Endothelial cell of umbilical vein (primary cell): ENCODE data around the gene ELMO1. TPM values are rescaled to one million over a fixed set of nuclear protein-coding genes. Genes with fewer than 3 reads are reported as not detected.

Source experiments
- BruUV-seq: library from RNA; stranded (reverse); fragments of 400-500 nt; replicated peaks from 2 replicates; lab custom pipeline; 2021; lab: Mats Ljungman, UMichigan
- CTCF ChIA-PET: fragments of 300-600, 350-600 bp; sonication (Branson Sonifier 250); formaldehyde crosslinking; loops from one replicate; lab custom pipeline; 2021; ENCODE audit warnings: antibody characterized with exemption, inconsistent platforms; lab: Charles Lee
- POLR2A ChIA-PET: fragments of 300-600, 350-600 bp; sonication (Branson Sonifier 250); formaldehyde crosslinking; loops from one replicate; lab custom pipeline; 2021; ENCODE audit warnings: antibody characterized with exemption, inconsistent platforms; lab: Charles Lee
- DNase-seq: peaks from one replicate; pipeline ENCODE4 v3.0.0-alpha.2; 2011; ENCODE audit warnings: low read depth, low spot score
- FAIRE-seq: peaks from 2 replicates; lab custom pipeline; 2011; peaks lifted over from hg19 to GRCh38; lab: Jason Lieb, UNC
- H2AFZ ChIP-seq: 2 replicates; pipeline ENCODE4 v1.6.0; 2012; ENCODE audit warnings: low read depth, low read length, control low read depth, inconsistent platforms
- H3K27ac ChIP-seq: 2 replicates; pipeline ENCODE4 v1.5.1; 2011; ENCODE audit warnings: low read depth, mild to moderate bottlenecking, control low read depth, low read length, moderate library complexity; ENCODE audit not compliant: insufficient read depth
- H3K27me3 ChIP-seq, 2 experiments: 2 replicates each; pipeline versions ENCODE4 v1.6.0 to v1.6.1; 2011; ENCODE audit warnings: low read length in 2 of 2, mixed read lengths in 1 of 2; ENCODE audit not compliant: control insufficient read depth in 2 of 2, insufficient read depth in 2 of 2
- H3K36me3 ChIP-seq, 2 experiments: 2 replicates in 1 of 2; 3 replicates in 1 of 2; pipeline ENCODE4 v1.5.1; 2011; ENCODE audit warnings: low read length in 2 of 2, mild to moderate bottlenecking in 1 of 2, moderate library complexity in 1 of 2; ENCODE audit not compliant: control insufficient read depth in 2 of 2, insufficient read depth in 2 of 2; ENCODE audit errors: extremely low read depth in 1 of 2
- H3K4me1 ChIP-seq: 3 replicates; pipeline ENCODE4 v1.5.1; 2011; ENCODE audit warnings: mild to moderate bottlenecking, low read length; ENCODE audit not compliant: control insufficient read depth, insufficient read depth; ENCODE audit errors: extremely low read depth
- H3K4me2 ChIP-seq: 2 replicates; pipeline ENCODE4 v1.6.1; 2011; ENCODE audit warnings: low read length, control low read depth, mixed read lengths; ENCODE audit not compliant: insufficient read depth
- H3K4me3 ChIP-seq, 3 experiments: fragments of 200-600 bp in 1 of 3; sonication (generic), shearing (Covaris generic) in 1 of 3; replicated peaks in 1 of 3; 2 replicates each; pipeline ENCODE4 v1.5.1; 2011 to 2016; ENCODE audit warnings: control low read depth in 3 of 3, low read length in 3 of 3, mild to moderate bottlenecking in 2 of 3, inconsistent platforms in 1 of 3, low read depth in 1 of 3, moderate library complexity in 1 of 3; ENCODE audit not compliant: insufficient read depth in 1 of 3
- H3K79me2 ChIP-seq: 2 replicates; pipeline ENCODE4 v1.6.0; 2012; ENCODE audit warnings: low read length, inconsistent platforms; ENCODE audit not compliant: control insufficient read depth, insufficient read depth
- H3K9ac ChIP-seq: replicated peaks from 2 replicates; pipeline ENCODE3; 2011; ENCODE audit warnings: low read length, control low read depth; ENCODE audit not compliant: insufficient read depth; ENCODE audit errors: extremely low read depth
- H3K9me1 ChIP-seq: replicated peaks from 3 replicates; pipeline ENCODE4 v1.6.0; 2011; ENCODE audit warnings: mild to moderate bottlenecking, low read length; ENCODE audit not compliant: control insufficient read depth, insufficient read depth; ENCODE audit errors: extremely low read depth
- H3K9me3 ChIP-seq: replicated peaks from 2 replicates; pipeline ENCODE4 v1.5.1; 2012; ENCODE audit warnings: low read length, inconsistent platforms; ENCODE audit not compliant: control insufficient read depth, insufficient read depth
- H4K20me1 ChIP-seq: replicated peaks from 2 replicates; pipeline ENCODE3; 2011; ENCODE audit warnings: mild to moderate bottlenecking, low read length; ENCODE audit not compliant: control insufficient read depth, insufficient read depth; ENCODE audit errors: extremely low read depth
- EZH2 ChIP-seq: IDR thresholded peaks from 2 replicates; pipeline ENCODE4 v1.6.1; 2012; ENCODE audit warnings: borderline replicate concordance, low read depth, mild to moderate bottlenecking, moderate library complexity, low read length, inconsistent platforms; ENCODE audit not compliant: severe bottlenecking
- FOS ChIP-seq: IDR thresholded peaks from 2 replicates; pipeline ENCODE4 v1.6.1; 2011; ENCODE audit warnings: mild to moderate bottlenecking, low read length, moderate library complexity, borderline replicate concordance; ENCODE audit not compliant: insufficient read depth
- GATA2 ChIP-seq: IDR thresholded peaks from 2 replicates; pipeline ENCODE4 v1.7.0; 2011; ENCODE audit warnings: low read depth, mild to moderate bottlenecking, moderate library complexity, mixed read lengths, low read length; ENCODE audit not compliant: insufficient read length, insufficient read depth
- JUN ChIP-seq: IDR thresholded peaks from 2 replicates; pipeline ENCODE4 v1.6.1; 2011; ENCODE audit warnings: borderline replicate concordance, low read depth; ENCODE audit not compliant: insufficient read length, insufficient read depth
- MYC ChIP-seq: IDR thresholded peaks from one replicate; pipeline ENCODE4 v1.6.1; 2011; ENCODE audit warnings: mild to moderate bottlenecking, low read depth, low read length
- POLR2A ChIP-seq: IDR thresholded peaks from 2 replicates; pipeline ENCODE4 v1.6.1; 2012; ENCODE audit warnings: low read depth, mild to moderate bottlenecking, control low read depth, low read length
- POLR2AphosphoS5 ChIP-seq: IDR thresholded peaks from 2 replicates; pipeline ENCODE4 v1.6.1; 2012; ENCODE audit warnings: low read depth, mild to moderate bottlenecking, control low read depth, low read length, moderate library complexity; ENCODE audit not compliant: insufficient read depth
- dilution Hi-C: fragments of 300-500 bp; cut with MboI; formaldehyde crosslinking; loops from one replicate; pipeline ENCODE4 v1.15.0; 2019; ENCODE audit warnings: low sequenced_read_pairs; ENCODE audit not compliant: extremely low pct_ligation_motif_present
- intact Hi-C: fragments of 100-400 bp; cut with micrococcal nuclease; formaldehyde crosslinking; loops from one replicate; pipeline ENCODE4 v1.10.0; 2022
- polyA plus RNA-seq, 4 experiments: library from polyadenylated mRNA; depleted of rRNA in 3 of 4; stranded (reverse) in 3 of 4; unstranded in 1 of 4; fragments of >200 nt; gene quantifications; 2 replicates each; pipeline versions ENCODE4 v1.2.1 to v1.2.3, GENCODE V29; 2011 to 2012; ENCODE audit warnings: missing spikeins in 1 of 4
- total RNA-seq: library from RNA; stranded (reverse); gene quantifications from 2 replicates; pipeline ENCODE4 v1.2.3, GENCODE V29; 2021
- TF ChIP-seq, protein P1 (sequence below), 2 donors: IDR thresholded peaks; 1 replicate in 1 of 2; 2 replicates in 1 of 2; pipeline ENCODE4 v1.5.1; 2011; ENCODE audit warnings: low read length in 2 of 2, mild to moderate bottlenecking in 2 of 2, moderate library complexity in 2 of 2, control low read depth in 1 of 2, inconsistent platforms in 1 of 2, low read depth in 1 of 2; ENCODE audit not compliant: insufficient read depth in 1 of 2; ENCODE audit errors: extremely low read depth in 1 of 2
- TF ChIP-seq, protein P2 (sequence below): IDR thresholded peaks from 2 replicates; pipeline ENCODE4 v1.6.1; 2011; ENCODE audit not compliant: insufficient read depth, insufficient read length

ELMO1 gene
- total and polyA plus RNA-seq, 2 donors (not counting 3 experiments of a cell fraction or from before 2014, with no cell fraction given) = 17.0 to 30.6 TPM

DNA sequence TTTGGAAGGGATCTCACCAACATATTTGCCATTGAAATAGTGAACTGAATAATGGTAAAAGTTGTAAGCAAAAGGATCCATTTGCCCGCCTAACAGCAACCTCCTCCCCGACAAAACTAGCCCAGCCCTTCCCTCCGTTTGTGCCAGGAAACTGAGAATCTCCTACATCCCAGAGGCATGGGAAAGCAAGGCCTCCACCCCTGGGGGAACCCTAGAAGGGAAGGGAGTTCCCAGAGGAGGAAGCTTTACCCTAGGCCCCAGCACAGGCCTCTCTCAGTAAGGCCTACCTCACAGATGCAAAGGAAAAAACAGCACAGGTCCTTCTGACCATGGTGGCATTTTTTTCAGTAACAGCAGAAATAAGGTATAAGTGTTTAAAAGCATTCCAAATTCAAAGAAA lies 229.7 kb downstream of the ELMO1 start:
- H3K79me2 ChIP-seq = no peaks in the 10 kb centered on the region
- no peak for DNase-seq
- H3K9me1 ChIP-seq = no peaks in the 10 kb centered on the region
- no peak overlapping the region for H3K27ac ChIP-seq
- H3K4me1 ChIP-seq = no peaks in the 10 kb centered on the region
- no peak overlapping the region for H3K4me2 ChIP-seq
- TF ChIP-seq, protein P1, sequence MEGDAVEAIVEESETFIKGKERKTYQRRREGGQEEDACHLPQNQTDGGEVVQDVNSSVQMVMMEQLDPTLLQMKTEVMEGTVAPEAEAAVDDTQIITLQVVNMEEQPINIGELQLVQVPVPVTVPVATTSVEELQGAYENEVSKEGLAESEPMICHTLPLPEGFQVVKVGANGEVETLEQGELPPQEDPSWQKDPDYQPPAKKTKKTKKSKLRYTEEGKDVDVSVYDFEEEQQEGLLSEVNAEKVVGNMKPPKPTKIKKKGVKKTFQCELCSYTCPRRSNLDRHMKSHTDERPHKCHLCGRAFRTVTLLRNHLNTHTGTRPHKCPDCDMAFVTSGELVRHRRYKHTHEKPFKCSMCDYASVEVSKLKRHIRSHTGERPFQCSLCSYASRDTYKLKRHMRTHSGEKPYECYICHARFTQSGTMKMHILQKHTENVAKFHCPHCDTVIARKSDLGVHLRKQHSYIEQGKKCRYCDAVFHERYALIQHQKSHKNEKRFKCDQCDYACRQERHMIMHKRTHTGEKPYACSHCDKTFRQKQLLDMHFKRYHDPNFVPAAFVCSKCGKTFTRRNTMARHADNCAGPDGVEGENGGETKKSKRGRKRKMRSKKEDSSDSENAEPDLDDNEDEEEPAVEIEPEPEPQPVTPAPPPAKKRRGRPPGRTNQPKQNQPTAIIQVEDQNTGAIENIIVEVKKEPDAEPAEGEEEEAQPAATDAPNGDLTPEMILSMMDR (IDR thresholded peaks at IDR 0.05; ENCODE audit: extremely low read depth in 1 of 2, insufficient read depth in 1 of 2, low read depth in 1 of 2, low read length in 2 of 2) = no peak
- TF ChIP-seq POLR2AphosphoS5 = no peak
- TF ChIP-seq MYC = no peak
- TF ChIP-seq FOS = no peak
- TF ChIP-seq, protein P2, sequence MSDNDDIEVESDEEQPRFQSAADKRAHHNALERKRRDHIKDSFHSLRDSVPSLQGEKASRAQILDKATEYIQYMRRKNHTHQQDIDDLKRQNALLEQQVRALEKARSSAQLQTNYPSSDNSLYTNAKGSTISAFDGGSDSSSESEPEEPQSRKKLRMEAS = no peak
- TF ChIP-seq EZH2 = no peak
- TF ChIP-seq JUN = no peak
- no peak for TF ChIP-seq POLR2A
- no peak for TF ChIP-seq GATA2
- no peaks in the 10 kb centered on the region for H4K20me1 ChIP-seq
- no TSS peak for BruUV-seq
- CTCF ChIA-PET = interaction anchor here (1.0 to 1.4 kb wide), 2 partner anchors 10 kb away, joined by 3 to 5 read pairs; no protein-coding TSS in a partner anchor
- H3K36me3 ChIP-seq = peaks cover 0 to 6% of the 10 kb centered on the region in 2 experiments
- no peaks in the 10 kb centered on the region for H3K27me3 ChIP-seq
- no peak overlapping the region for H3K4me3 ChIP-seq
- H3K9ac ChIP-seq = no peak overlapping the region
- dilution Hi-C loops (no loop called here), intact Hi-C loops (no loop called here)
- POLR2A ChIA-PET = no interaction called here
- no peaks in the 10 kb centered on the region for H3K9me3 ChIP-seq
- no peak for FAIRE-seq
- H2AFZ ChIP-seq = no peak overlapping the region
